ENCODE data around the gene SLC4A2.

- no peak for TF ChIP-seq POLR2A (IDR thresholded peaks at IDR 0.05; ENCODE audit: low read depth, low read length)
- TF ChIP-seq POLR2AphosphoS5 (IDR thresholded peaks at IDR 0.05; ENCODE audit: low read depth, low read length): no peak
- TF ChIP-seq TAF1 (IDR thresholded peaks at IDR 0.05; ENCODE audit: low read depth, low read length): no peak
- TF ChIP-seq SPI1 (IDR thresholded peaks at IDR 0.05; ENCODE audit: low read depth, low read length): no peak
Observed at GRCh38 chr7:151093748-151094147, 34.4 kb downstream of the SLC4A2 start.
